ENCODE data around the gene SH3GL1.
A peak's percentile ranks its signal among the peaks of the same experiment; 100 is the strongest.

SH3GL1 gene

DNA sequence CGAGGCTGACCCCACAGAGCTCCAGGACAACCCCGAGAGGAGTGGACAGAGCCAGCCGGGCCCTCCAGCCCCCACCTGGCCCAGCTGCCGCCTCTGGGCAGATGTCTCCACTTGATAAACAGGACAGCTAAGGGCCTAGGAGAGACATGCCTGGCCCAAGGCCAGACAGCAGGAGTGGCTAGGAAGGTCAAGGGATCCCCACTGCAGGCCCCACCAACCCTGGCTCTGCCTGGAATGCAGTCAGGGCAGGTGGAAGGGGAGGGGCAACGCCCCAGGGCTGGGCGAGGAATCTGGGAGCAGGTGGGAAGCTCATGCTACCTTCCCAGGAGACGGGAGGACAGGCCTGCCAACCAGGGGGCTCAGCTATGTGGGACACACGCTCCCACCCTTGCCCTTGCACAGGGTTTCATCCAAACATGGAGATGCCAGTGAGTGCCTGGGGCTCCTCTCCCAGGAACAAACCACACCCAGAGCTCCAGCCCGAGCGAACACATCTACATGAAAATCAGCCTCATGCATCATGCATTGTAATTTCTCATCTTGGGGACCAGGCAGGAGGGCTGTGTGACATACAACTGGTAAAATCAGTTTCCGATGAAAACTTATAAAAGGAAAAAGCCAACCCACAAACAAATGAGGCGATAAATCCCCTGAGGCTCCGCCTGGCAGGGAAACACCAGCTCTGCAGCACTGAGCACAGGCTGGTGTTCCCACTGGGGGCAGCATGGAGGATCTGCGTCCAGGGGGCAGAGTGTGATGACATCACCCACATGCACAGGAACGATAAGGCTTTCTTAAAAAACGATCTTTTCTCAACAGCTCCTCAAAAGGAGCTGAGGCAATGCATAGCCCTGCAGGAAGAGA, 25.0 kb downstream of the SH3GL1 start:
- no peak for DNase-seq

DNA sequence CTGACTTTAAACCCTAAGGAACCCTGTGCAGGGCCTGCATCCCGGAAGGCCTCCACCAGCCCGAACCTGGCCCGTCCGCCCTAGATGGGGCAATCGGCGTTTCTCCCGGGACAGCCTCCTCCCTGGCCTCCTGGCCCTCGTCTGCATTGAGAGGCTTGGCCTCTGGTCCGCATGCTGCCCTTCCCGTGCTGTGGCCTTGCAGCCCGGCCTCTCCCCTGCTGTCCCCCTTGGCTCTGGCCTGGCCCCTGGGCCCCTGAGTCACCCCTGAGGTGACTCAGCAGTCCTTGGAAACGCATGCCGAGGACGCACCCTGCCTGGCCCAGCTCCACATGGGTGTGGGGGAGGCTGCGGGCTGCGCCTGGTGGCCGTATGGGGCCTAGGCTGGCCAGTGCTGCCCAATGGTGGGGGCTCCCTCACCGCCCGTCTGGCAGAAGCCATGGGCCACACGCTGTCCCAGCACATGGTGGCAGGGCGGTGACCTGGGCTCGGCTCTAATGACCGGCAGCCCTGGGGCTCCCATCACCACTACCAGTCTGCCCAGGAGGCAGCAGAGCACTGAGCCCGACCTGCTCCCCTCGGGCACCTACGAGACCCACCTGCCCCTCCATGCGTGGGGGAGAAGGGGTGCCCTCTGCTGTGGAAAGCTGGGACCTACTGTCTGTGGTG, 25.7 kb downstream of the SH3GL1 start:
- DNase-seq: peak in 1 of 2 donors; percentile 63

GRCh38 chr19:4373601-4374497, 26.5 kb downstream of the SH3GL1 start:
- peak in 1 of 2 donors; percentile 63 for DNase-seq

GRCh38 chr19:4373013-4373367, 27.4 kb downstream of the SH3GL1 start:
- DNase-seq: no peak

DNA sequence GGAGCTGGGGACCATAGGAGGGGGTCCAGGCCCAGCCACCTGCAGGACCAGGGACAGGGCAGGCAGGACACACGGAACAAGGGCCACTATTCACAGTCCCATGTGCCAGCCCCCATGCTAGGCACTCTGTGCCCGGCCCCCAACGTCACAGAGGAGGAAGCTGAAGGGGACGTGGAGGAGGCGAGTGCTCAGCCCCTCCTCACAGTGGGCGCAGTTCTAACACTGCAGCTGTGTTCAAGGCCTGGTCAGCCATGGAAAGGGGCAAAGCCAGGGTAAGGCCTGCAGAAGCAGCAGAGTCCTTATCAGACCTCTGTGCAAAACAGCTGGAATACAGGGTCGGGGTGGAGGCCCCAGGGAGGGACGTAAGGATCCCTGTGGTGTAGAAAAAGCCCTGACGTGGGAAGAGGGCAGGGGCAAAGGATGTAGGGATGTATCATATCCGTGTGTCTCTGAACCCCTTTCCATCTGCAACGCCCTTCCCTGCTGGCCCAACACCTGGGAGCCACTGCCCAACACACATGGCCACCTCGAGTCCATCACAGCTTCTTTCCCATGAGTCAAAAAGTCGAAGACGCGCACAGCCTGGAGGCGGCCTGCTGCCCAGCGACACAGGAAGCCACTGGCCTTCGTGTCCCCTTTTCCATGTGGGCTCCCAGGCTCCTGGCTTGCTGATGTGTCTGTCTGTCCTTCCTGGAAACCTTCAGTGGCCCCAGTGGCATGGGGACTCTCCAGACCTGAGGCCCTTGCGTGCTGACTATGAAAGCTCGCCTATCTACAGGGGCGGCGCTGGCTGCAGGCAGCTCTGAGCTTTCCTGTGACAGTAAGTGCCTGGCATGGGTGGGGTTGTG, 28.0 kb downstream of the SH3GL1 start:
- no peak for DNase-seq

DNA sequence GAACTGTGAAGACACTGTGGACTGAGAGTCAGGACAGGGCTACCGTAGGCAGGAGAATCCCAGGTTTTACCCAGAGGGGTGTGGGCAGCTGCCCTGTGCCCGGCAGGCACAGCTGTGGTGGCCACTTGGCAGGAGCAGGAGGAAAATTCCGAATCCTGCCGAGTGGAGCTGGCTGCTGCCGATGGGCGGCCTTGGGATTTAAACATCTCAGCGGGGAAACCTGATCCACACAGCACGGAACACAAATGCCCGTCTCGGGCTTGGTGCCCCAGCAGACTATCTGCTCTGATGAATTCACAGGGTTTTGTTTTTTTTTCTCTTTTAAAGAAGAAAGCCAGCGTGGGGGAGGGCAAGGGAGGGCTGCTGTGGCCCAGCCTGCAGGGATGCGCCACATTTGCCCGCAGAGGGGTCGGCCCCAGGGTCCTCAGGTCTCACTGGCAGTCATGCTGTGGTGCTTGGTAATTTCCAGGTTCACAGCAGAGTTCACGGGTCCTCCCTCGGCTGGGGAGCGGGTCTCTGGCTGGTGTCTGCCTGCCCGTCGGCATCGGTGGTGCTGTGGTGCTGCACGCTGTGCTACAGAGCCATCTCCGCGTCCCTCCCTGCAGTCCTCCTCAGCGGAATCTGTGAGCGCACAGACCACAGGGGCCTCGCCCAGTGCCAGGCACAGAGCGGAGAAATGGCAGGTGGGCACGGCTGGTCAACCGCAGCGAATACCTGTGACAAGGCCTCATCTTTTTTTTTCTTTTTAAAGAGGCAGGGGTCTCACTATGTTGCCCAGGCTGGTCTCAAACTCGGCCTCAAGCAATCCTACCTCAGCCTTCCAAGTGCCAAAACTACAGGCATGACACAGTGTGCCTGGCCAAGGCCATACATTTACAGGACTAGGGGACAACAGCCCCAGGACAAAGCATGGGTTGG, 28.8 kb downstream of the SH3GL1 start:
- no peak for DNase-seq

GRCh38 chr19:4370418-4371041, 29.8 kb downstream of the SH3GL1 start:
- DNase-seq: no peak

- DNase-seq: peak; percentile 32 to 57
These were observed 30.5 kb downstream of the SH3GL1 start for GRCh38 chr19:4369888-4370260.

DNA sequence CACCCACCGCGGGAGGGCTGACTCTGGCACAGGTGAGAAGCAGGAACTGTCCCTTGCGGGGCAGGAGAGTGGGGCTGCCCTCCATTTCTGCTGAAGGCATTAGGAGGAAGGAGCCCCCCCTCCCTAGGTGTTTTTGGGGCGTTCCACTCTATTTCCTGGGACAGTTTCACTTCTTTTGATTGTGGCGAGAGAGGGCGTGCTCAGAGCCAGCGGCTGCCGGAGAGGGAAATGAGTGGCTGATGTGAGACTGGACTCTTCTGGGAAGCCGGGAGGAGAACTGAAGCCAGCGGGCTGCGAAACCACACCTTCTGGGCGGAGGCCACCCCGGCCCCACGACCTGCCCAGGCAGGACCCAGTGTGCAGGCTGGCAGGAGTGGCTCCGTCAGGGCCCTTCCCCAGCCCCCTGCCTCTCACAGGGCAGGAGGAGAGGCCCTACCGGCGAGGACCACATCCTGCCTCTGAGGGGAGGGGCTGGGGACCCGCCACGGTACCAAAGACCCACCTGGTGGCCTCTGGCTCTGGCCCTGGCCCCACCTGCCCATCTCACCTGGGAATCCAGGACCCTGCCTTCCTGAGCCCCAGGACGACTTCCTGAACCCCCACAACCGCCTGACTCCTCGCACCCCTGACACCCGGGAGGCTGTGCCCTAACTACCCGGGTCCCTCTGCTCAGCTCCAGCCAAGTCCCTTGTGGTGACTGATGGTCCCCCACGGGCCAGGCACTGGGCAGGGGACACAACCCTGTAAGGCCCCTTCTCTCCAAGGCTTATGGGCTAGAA, 31.0 kb downstream of the SH3GL1 start:
- DNase-seq: peak in 1 of 2 donors; percentile 17

DNA sequence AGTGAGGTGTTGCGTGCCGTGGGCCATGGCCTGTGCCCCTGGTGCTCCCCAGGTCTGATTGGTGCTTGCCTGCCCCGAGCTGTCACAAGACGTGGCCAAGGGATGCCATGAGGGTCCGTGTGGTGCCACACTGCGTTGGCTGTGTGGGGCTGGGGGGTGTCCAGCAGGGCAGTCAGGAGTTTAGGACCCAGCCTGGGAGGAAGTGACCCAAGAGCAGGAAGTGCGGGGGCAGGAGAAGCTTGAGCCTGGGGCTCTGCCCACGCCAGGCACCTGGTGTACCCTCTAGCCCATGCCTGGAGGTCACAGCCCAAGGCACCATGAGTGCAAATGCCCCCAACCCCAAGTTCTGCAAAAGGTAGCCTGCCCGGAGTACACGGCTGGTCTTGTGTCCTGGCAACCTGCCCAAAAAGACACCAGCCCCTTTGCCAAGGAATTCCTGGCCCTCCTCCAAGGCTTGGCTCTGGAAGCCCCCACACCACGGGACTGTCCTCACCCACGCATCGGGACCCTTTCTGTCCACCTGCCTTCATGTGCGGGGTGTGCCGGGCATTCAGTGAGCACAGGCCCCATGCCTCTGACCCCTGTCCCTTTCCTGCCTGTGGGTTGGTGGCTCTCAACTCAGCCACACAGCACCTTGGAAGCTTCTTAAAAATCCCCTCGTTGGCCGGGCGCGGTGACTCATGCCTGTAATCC, 32.1 kb downstream of the SH3GL1 start:
- no peak for DNase-seq

GRCh38 chr19:4367781-4368127, 32.6 kb downstream of the SH3GL1 start:
- DNase-seq: no peak

DNA sequence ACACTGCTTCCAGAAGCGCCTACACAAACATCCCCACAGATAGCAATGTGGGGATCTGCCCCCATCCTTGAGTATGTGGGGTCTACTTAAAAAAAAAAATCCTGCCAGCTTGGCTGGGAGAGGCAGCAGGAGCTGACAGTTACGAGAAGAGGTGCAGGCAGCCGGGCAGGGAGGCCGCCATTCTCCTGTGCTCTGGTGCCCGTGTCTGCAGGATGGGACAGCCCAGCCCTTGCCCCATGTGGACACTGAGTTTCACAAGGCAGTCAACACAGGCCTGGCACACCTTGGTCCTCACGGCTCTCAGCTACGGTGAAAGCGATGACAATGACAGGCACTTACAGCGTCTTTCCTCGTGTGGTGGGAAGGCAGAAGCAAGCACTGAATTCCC, 33.0 kb downstream of the SH3GL1 start:
- no peak for DNase-seq

DNA sequence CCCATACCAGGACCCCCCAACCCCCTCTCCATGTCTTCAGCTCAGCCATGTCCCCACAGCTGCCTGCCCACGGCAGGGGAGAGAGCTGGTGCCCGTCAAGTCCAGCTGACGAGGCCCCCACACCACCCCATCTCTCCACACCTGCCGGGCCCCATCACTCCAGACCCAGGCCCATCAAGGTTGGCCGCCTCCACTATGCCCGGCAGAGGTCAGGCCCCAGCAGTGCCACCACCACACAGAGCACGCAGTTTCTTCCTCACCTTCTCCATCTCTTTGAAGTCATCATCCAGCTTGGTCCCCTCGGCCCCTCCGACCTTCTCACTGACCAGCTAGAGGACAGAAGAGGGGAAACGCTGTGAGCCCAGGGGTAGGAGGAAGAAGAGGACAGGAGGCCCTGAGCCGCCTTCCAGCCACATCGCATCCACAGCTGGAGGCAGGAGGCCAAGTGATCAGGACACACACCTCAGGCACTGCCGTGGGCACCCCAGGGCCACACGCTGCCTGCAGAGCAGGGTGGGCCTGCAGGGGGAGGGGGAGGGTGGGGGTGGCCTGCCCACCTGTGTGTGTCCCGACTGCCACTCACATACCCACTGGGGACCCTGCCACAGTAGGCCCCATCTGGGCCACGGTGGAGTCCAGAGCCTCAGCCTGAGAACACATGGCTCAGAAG, 33.5 kb downstream of the SH3GL1 start:
- no peak for DNase-seq

GRCh38 chr19:4365791-4366665, 34.3 kb downstream of the SH3GL1 start:
- DNase-seq: no peak

GRCh38 chr19:4365341-4365740, 35.0 kb downstream of the SH3GL1 start:
- DNase-seq: no peak

DNA sequence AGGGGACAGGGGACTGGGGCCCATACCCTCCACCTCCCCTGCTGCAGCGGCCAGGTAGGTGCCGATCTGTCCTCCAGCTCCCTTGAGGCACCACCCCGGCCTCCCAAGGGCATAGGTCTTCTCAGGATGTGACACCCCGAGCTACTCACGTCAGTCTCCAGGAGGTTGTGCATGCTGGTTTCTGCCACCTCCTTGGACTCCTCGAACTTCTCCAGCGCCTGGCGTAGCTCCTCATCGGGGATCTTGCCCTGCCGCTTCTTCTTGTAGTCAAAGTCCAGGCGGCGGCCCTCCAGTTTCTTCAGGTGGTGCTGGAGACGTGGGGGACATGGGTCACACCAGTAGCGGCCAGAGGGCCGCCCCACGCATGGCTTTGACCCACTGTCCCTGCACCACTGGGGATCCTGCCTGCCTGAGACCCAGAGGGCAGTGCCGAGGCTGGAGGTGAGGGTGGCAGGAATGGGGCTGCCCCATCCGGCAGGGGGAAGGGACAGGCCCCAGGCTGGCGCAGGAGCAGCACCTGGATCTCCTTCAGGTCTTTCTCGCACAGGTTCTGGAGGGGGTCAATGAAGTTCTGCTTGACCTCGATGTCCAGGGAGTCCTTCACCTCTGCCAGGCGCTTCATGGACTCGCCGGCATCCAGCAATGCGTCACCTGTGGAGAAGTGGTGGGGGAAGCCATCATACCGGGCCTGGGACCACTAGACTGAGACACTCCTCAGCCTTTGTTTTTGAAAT, 36.6 kb downstream of the SH3GL1 start:
- DNase-seq: no peak
